GM23338 (cell line): ENCODE measurements around the gene GMPR. TPM values are rescaled to one million over a fixed set of nuclear protein-coding genes. Genes with fewer than 3 reads are reported as not detected.

Source experiments
- ATAC-seq: fragments of 200-7000 bp; cut with Tn5 transposase; 3 replicates; pipeline ENCODE4 v1.9.1; 2020
- DNase-seq: peaks from one replicate; pipeline ENCODE4 v3.0.0-alpha.2; 2015; ENCODE audit warnings: low spot score
- H2AFZ ChIP-seq: fragments of 200-600 bp; sonication (generic); 2 replicates; pipeline ENCODE4 v1.8.0; 2016; ENCODE audit warnings: antibody characterized with exemption, mild to moderate bottlenecking, moderate library complexity
- H3F3A ChIP-seq: fragments of 200-600 bp; sonication (generic); replicated peaks from 2 replicates; pipeline ENCODE4 v1.8.0; 2017; ENCODE audit warnings: antibody characterized with exemption, mixed run types, low read depth
- H3K27ac ChIP-seq: fragments of 200-600 bp; sonication (generic); 2 replicates; pipeline ENCODE4 v1.6.1; 2016; ENCODE audit warnings: low read depth
- H3K27me3 ChIP-seq: fragments of 200-600 bp; sonication (generic); 2 replicates; pipeline ENCODE4 v1.8.0; 2016; ENCODE audit warnings: mild to moderate bottlenecking, mixed run types, moderate library complexity; ENCODE audit not compliant: insufficient read depth
- H3K36me3 ChIP-seq: fragments of 200-600 bp; sonication (generic); 2 replicates; pipeline ENCODE4 v1.8.0; 2016; ENCODE audit warnings: mild to moderate bottlenecking; ENCODE audit not compliant: insufficient read depth
- H3K4me1 ChIP-seq: fragments of 200-600 bp; sonication (generic); 2 replicates; pipeline ENCODE4 v1.8.0; 2016; ENCODE audit warnings: mild to moderate bottlenecking, moderate library complexity; ENCODE audit not compliant: insufficient read depth
- H3K4me2 ChIP-seq: fragments of 200-600 bp; sonication (generic); 2 replicates; pipeline ENCODE4 v1.7.1; 2017; ENCODE audit warnings: mixed run types
- H3K4me3 ChIP-seq: fragments of 200-600 bp; sonication (generic); 2 replicates; pipeline ENCODE4 v1.6.1; 2016; ENCODE audit warnings: mixed run types
- H3K79me2 ChIP-seq: fragments of 200-600 bp; sonication (generic); replicated peaks from 2 replicates; pipeline ENCODE4 v1.8.0; 2017; ENCODE audit warnings: mild to moderate bottlenecking; ENCODE audit not compliant: insufficient read depth
- H3K9me2 ChIP-seq: fragments of 200-600 bp; sonication (generic); 2 replicates; pipeline ENCODE4 v1.8.0; 2017; ENCODE audit not compliant: insufficient read depth
- H4K20me1 ChIP-seq: fragments of 200-600 bp; sonication (generic); replicated peaks from 2 replicates; pipeline ENCODE4 v1.8.0; 2017; ENCODE audit warnings: mild to moderate bottlenecking; ENCODE audit not compliant: insufficient read depth
- H3K27ac Mint-ChIP-seq: 2 replicates; pipeline ENCODE4 v1.8.0; 2020; ENCODE audit warnings: inconsistent platforms, mild to moderate bottlenecking, moderate library complexity, mixed read lengths
- H3K27me3 Mint-ChIP-seq: 3 replicates; pipeline ENCODE4 v1.8.0; 2022; ENCODE audit warnings: low read depth, mild to moderate bottlenecking, moderate library complexity, mixed read lengths, inconsistent platforms; ENCODE audit not compliant: insufficient read depth, poor library complexity
- H3K36me3 Mint-ChIP-seq: 3 replicates; pipeline ENCODE4 v1.8.0; 2021; ENCODE audit warnings: low read depth, mild to moderate bottlenecking, inconsistent platforms, moderate library complexity, mixed read lengths
- H3K4me1 Mint-ChIP-seq: 3 replicates; pipeline ENCODE4 v1.8.0; 2020; ENCODE audit warnings: mild to moderate bottlenecking, inconsistent platforms, mixed read lengths
- H3K4me3 Mint-ChIP-seq: 3 replicates; pipeline ENCODE4 v1.8.0; 2021; ENCODE audit warnings: moderate library complexity, mild to moderate bottlenecking, inconsistent platforms, mixed read lengths
- H3K9me3 Mint-ChIP-seq: 3 replicates; pipeline ENCODE4 v1.8.0; 2020; ENCODE audit warnings: moderate library complexity, mild to moderate bottlenecking, inconsistent platforms, mixed read lengths
- CREB1 ChIP-seq: fragments of 250-450 bp; sonication (Bioruptor Pico); IDR thresholded peaks from 2 replicates; pipeline ENCODE4 v1.5.0; 2020; ENCODE audit warnings: low read depth, mild to moderate bottlenecking, moderate library complexity
- EZH2 ChIP-seq: fragments of 200-600 bp; sonication (generic); IDR thresholded peaks from one replicate; pipeline ENCODE4 v1.8.0; 2017; ENCODE audit warnings: antibody characterized with exemption, mild to moderate bottlenecking, low read depth; ENCODE audit not compliant: unreplicated experiment
- EZH2phosphoT487 ChIP-seq: fragments of 200-600 bp; sonication (generic); IDR thresholded peaks from one replicate; pipeline ENCODE4 v1.8.1; 2018; ENCODE audit warnings: antibody characterized with exemption; ENCODE audit not compliant: unreplicated experiment
- JUNB ChIP-seq: IDR thresholded peaks from one replicate; pipeline ENCODE4 v1.6.1; 2016; ENCODE audit warnings: antibody characterized with exemption; ENCODE audit not compliant: unreplicated experiment
- NANOG ChIP-seq: IDR thresholded peaks from 2 replicates; pipeline ENCODE4 v1.6.1; 2016; ENCODE audit warnings: antibody characterized with exemption, borderline replicate concordance
- POLR2AphosphoS5 ChIP-seq: IDR thresholded peaks from 2 replicates; pipeline ENCODE4 v1.6.1; 2016; ENCODE audit warnings: antibody characterized with exemption, low read depth
- REST ChIP-seq: IDR thresholded peaks from one replicate; pipeline ENCODE4 v1.6.1; 2018; ENCODE audit warnings: antibody characterized with exemption; ENCODE audit not compliant: unreplicated experiment
- STAT1 ChIP-seq: IDR thresholded peaks from one replicate; pipeline ENCODE4 v1.6.1; 2016; ENCODE audit warnings: antibody characterized with exemption; ENCODE audit not compliant: unreplicated experiment
- ZNF114 ChIP-seq: fragments of 250-450 bp; sonication (Bioruptor Pico); IDR thresholded peaks from 2 replicates; pipeline ENCODE4 v1.5.0; 2020; ENCODE audit warnings: mild to moderate bottlenecking, moderate library complexity
- ZNF331 ChIP-seq: fragments of 250-450 bp; sonication (Bioruptor Pico); IDR thresholded peaks from 2 replicates; pipeline ENCODE4 v1.5.0; 2020; ENCODE audit warnings: low read depth, mild to moderate bottlenecking, moderate library complexity
- ZNF462 ChIP-seq: fragments of 250-450 bp; sonication (Bioruptor Pico); IDR thresholded peaks from 2 replicates; pipeline ENCODE4 v1.5.0; 2020; ENCODE audit warnings: mild to moderate bottlenecking, moderate library complexity
- polyA plus RNA-seq: library from polyadenylated mRNA; unstranded; fragments of >200 nt; fragmentation: Nextera tagmentation; extraction: Ambion mirVana; gene quantifications from 2 replicates; pipeline ENCODE4 v1.2.1, GENCODE V29; 2016
- total RNA-seq: library from RNA; depleted of rRNA; stranded (reverse); fragments of >200 nt; shearing (Covaris generic); gene quantifications from 2 replicates; pipeline ENCODE4 v1.2.3, GENCODE V29; 2014
- TF ChIP-seq, protein P1 (sequence below), 2 experiments: fragments of 200-600 bp in 1 of 2; sonication (generic) in 1 of 2; conservative IDR thresholded peaks; 2 replicates each; pipeline versions ENCODE4 v1.5.1 to v1.6.1; 2016 to 2017; ENCODE audit warnings: antibody characterized with exemption in 2 of 2, low read depth in 2 of 2, mild to moderate bottlenecking in 2 of 2, moderate library complexity in 1 of 2
- TF ChIP-seq, protein P2 (sequence below): IDR thresholded peaks from 2 replicates; pipeline ENCODE4 v1.6.1; 2016; ENCODE audit warnings: antibody characterized with exemption

Gene GMPR
- total and polyA plus RNA-seq, 2 experiments from 2014 or later: 0.23 to 0.35 TPM

- H3K4me1 Mint-ChIP-seq: no peaks in the 10 kb centered on the region
- Histone ChIP-seq H3K27ac (no peak overlapping the region), H3K36me3 (no peaks in the 10 kb centered on the region), H4K20me1 (no peaks in the 10 kb centered on the region), H3K4me3 (no peak overlapping the region), H2AFZ (no peak overlapping the region), H3K4me1 (no peaks in the 10 kb centered on the region), H3F3A (no peaks in the 10 kb centered on the region), H3K4me2 (no peak overlapping the region), H3K79me2 (no peaks in the 10 kb centered on the region), H3K27me3 (no peaks in the 10 kb centered on the region), H3K9me2 (0 out of 2 replicates have a peak, but pooled peaks cover 11% of the 10 kb centered on the region)
- no peak for TF ChIP-seq EZH2
- no peak for TF ChIP-seq JUNB
- TF ChIP-seq EZH2phosphoT487: no peak
- no peak for TF ChIP-seq NANOG
- TF ChIP-seq, protein P1, sequence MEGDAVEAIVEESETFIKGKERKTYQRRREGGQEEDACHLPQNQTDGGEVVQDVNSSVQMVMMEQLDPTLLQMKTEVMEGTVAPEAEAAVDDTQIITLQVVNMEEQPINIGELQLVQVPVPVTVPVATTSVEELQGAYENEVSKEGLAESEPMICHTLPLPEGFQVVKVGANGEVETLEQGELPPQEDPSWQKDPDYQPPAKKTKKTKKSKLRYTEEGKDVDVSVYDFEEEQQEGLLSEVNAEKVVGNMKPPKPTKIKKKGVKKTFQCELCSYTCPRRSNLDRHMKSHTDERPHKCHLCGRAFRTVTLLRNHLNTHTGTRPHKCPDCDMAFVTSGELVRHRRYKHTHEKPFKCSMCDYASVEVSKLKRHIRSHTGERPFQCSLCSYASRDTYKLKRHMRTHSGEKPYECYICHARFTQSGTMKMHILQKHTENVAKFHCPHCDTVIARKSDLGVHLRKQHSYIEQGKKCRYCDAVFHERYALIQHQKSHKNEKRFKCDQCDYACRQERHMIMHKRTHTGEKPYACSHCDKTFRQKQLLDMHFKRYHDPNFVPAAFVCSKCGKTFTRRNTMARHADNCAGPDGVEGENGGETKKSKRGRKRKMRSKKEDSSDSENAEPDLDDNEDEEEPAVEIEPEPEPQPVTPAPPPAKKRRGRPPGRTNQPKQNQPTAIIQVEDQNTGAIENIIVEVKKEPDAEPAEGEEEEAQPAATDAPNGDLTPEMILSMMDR (conservative IDR thresholded peaks at IDR 0.05; ENCODE audit: low read depth in 2 of 2): no peak
- no peak for TF ChIP-seq ZNF462
- no peak for TF ChIP-seq ZNF114 (CRISPR knock-in tag)
- TF ChIP-seq, protein P2, sequence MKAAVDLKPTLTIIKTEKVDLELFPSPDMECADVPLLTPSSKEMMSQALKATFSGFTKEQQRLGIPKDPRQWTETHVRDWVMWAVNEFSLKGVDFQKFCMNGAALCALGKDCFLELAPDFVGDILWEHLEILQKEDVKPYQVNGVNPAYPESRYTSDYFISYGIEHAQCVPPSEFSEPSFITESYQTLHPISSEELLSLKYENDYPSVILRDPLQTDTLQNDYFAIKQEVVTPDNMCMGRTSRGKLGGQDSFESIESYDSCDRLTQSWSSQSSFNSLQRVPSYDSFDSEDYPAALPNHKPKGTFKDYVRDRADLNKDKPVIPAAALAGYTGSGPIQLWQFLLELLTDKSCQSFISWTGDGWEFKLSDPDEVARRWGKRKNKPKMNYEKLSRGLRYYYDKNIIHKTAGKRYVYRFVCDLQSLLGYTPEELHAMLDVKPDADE: no peak
- no peak for TF ChIP-seq ZNF331 (CRISPR knock-in tag)
- no peak for TF ChIP-seq STAT1
- no peak for TF ChIP-seq POLR2AphosphoS5
- no peak for TF ChIP-seq CREB1 (CRISPR knock-in tag)
- no peak for TF ChIP-seq REST
- DNase-seq (no peak), ATAC-seq (no peak)
- peaks cover 4% of the 10 kb centered on the region; the same call in 1 of the 3 replicates for H3K36me3 Mint-ChIP-seq
- no peaks in the 10 kb centered on the region for H3K9me3 Mint-ChIP-seq
- no peak overlapping the region for H3K27ac Mint-ChIP-seq
- peaks cover 1% of the 10 kb centered on the region for H3K27me3 Mint-ChIP-seq
- H3K4me3 Mint-ChIP-seq: no peak overlapping the region
Measured at GRCh38 chr6:16270178-16270794, 31.9 kb downstream of the GMPR start.
